Mucosa of stomach (tissue), 1 donor: ENCODE measurements around the gene OR2A7.
"Not testable (repeated sequence)": the region's sequence is repeated elsewhere in the genome, so short reads cannot be mapped to it uniquely, and the experiment has no call there.

Source experiments
- H3K27me3 ChIP-seq: one replicate; pipeline ENCODE4 v1.7.0; 2013; ENCODE audit warnings: mild to moderate bottlenecking, low read length; ENCODE audit not compliant: control insufficient read depth, insufficient read depth
- H3K36me3 ChIP-seq: one replicate; pipeline ENCODE4 v1.7.0; 2013; ENCODE audit warnings: low read length; ENCODE audit not compliant: control insufficient read depth, insufficient read depth
- H3K4me1 ChIP-seq: one replicate; pipeline ENCODE4 v1.7.0; 2013; ENCODE audit warnings: mild to moderate bottlenecking, low read length; ENCODE audit not compliant: control insufficient read depth, insufficient read depth
- H3K4me3 ChIP-seq: one replicate; pipeline ENCODE4 v1.7.0; 2013; ENCODE audit warnings: low read length
- H3K9ac ChIP-seq: one replicate; pipeline ENCODE4 v1.7.0; 2013; ENCODE audit warnings: mild to moderate bottlenecking, low read length, moderate library complexity
- H3K9me3 ChIP-seq: one replicate; pipeline ENCODE4 v1.7.0; 2013; ENCODE audit warnings: mild to moderate bottlenecking, low read length, moderate library complexity; ENCODE audit not compliant: control insufficient read depth
- donor health status: Pancreatic carcinoma.

The OR2A7 gene

GRCh38 chr7:144239365-144239764 lies 25.2 kb downstream of the OR2A7 start, which contains the start of gene OR2A42:
OR2A42 (minus strand) TSS chr7:144239605; CDS start chr7:144232843, 6,762 bp downstream.
- H3K4me1 ChIP-seq, H3K9me3 ChIP-seq, H3K4me3 ChIP-seq, H3K36me3 ChIP-seq, H3K27me3 ChIP-seq, H3K9ac ChIP-seq: not testable (repeated sequence)

- H3K27me3 ChIP-seq, H3K9me3 ChIP-seq, H3K36me3 ChIP-seq, H3K9ac ChIP-seq, H3K4me3 ChIP-seq, H3K4me1 ChIP-seq: not testable (repeated sequence)
Observed at GRCh38 chr7:144238530-144239082, 26.0 kb downstream of the OR2A7 start.

- not testable (repeated sequence) for H3K4me3 ChIP-seq, H3K4me1 ChIP-seq, H3K9ac ChIP-seq, H3K27me3 ChIP-seq, H3K9me3 ChIP-seq, H3K36me3 ChIP-seq
Observed at GRCh38 chr7:144233039-144233438, 31.6 kb downstream of the OR2A7 start.

GRCh38 chr7:144231027-144231426 lies 33.6 kb downstream of the OR2A7 start:
- H3K9ac ChIP-seq, H3K36me3 ChIP-seq, H3K4me1 ChIP-seq, H3K4me3 ChIP-seq, H3K27me3 ChIP-seq, H3K9me3 ChIP-seq: not testable (repeated sequence)

- not testable (repeated sequence) for H3K36me3 ChIP-seq, H3K27me3 ChIP-seq
Observed at GRCh38 chr7:144228810-144229209, 35.8 kb downstream of the OR2A7 start.

GRCh38 chr7:144226866-144227265 lies 37.7 kb downstream of the OR2A7 start:
- not testable (repeated sequence) for H3K36me3 ChIP-seq, H3K4me3 ChIP-seq, H3K9me3 ChIP-seq, H3K27me3 ChIP-seq, H3K4me1 ChIP-seq, H3K9ac ChIP-seq

More at GRCh38 chr7:144228810-144229209, 35.8 kb downstream of the OR2A7 start:
- not testable (repeated sequence) for H3K9me3 ChIP-seq, H3K4me3 ChIP-seq, H3K4me1 ChIP-seq, H3K9ac ChIP-seq

- H3K9me3 ChIP-seq, H3K9ac ChIP-seq, H3K27me3 ChIP-seq, H3K4me3 ChIP-seq, H3K36me3 ChIP-seq, H3K4me1 ChIP-seq: not testable (repeated sequence)
Observed at GRCh38 chr7:144223675-144224074, 40.9 kb downstream of the OR2A7 start.

GRCh38 chr7:144220531-144220930 lies 44.1 kb downstream of the OR2A7 start:
- not testable (repeated sequence) for H3K9ac ChIP-seq, H3K27me3 ChIP-seq, H3K36me3 ChIP-seq, H3K9me3 ChIP-seq, H3K4me1 ChIP-seq, H3K4me3 ChIP-seq

- H3K4me1 ChIP-seq, result not testable (repeated sequence)
Observed at GRCh38 chr7:144219149-144219548, 45.4 kb downstream of the OR2A7 start.

GRCh38 chr7:144218581-144218980 lies 46.0 kb downstream of the OR2A7 start:
- H3K27me3 ChIP-seq, H3K4me3 ChIP-seq, H3K36me3 ChIP-seq, H3K9me3 ChIP-seq, H3K4me1 ChIP-seq, H3K9ac ChIP-seq: not testable (repeated sequence)

More at GRCh38 chr7:144219149-144219548, 45.4 kb downstream of the OR2A7 start:
- not testable (repeated sequence) for H3K9ac ChIP-seq, H3K4me3 ChIP-seq, H3K27me3 ChIP-seq, H3K36me3 ChIP-seq, H3K9me3 ChIP-seq

- H3K36me3 ChIP-seq, H3K9me3 ChIP-seq, H3K4me3 ChIP-seq, H3K9ac ChIP-seq, H3K4me1 ChIP-seq, H3K27me3 ChIP-seq: not testable (repeated sequence)
Observed at GRCh38 chr7:144217200-144217599, 47.4 kb downstream of the OR2A7 start.
